Type B pancreatic cell (in vitro differentiated cells): ENCODE data around the gene ZNF547. TPM values are rescaled to one million over a fixed set of nuclear protein-coding genes. Genes with fewer than 3 reads are reported as not detected.
A peak's percentile ranks its signal among the peaks of the same experiment; 100 is the strongest.

Source experiments
- DNase-seq: peaks from one replicate; pipeline ENCODE4 v3.0.0; 2021; ENCODE audit warnings: mixed read lengths; ENCODE audit not compliant: unreplicated experiment; ENCODE audit errors: extremely low spot score
- H3K27ac Mint-ChIP-seq: 2 replicates; pipeline ENCODE4 v1.8.0; 2021; ENCODE audit warnings: mild to moderate bottlenecking, mixed read lengths
- H3K27me3 Mint-ChIP-seq: 2 replicates; pipeline ENCODE4 v1.8.0; 2021; ENCODE audit warnings: mixed read lengths
- H3K36me3 Mint-ChIP-seq: 2 replicates; pipeline ENCODE4 v1.8.0; 2021; ENCODE audit warnings: mixed read lengths
- H3K4me1 Mint-ChIP-seq: one replicate; pipeline ENCODE4 v1.8.0; 2021; ENCODE audit warnings: mixed read lengths; ENCODE audit not compliant: unreplicated experiment
- H3K4me3 Mint-ChIP-seq: 2 replicates; pipeline ENCODE4 v1.8.0; 2021; ENCODE audit warnings: mild to moderate bottlenecking, mixed read lengths
- H3K9me3 Mint-ChIP-seq: 2 replicates; pipeline ENCODE4 v1.8.0; 2021; ENCODE audit warnings: mixed read lengths
- CTCF ChIP-seq: fragments of 200-600 bp; sonication (generic); conservative IDR thresholded peaks from 2 replicates; pipeline ENCODE4 v1.5.0; 2021; ENCODE audit warnings: antibody characterized with exemption, mild to moderate bottlenecking
- total RNA-seq: library from RNA; stranded (reverse); gene quantifications from 2 replicates; pipeline ENCODE4 v1.2.1, GENCODE V29; 2021; ENCODE audit warnings: low replicate concordance

ZNF547 gene
- total RNA-seq, 1 donor from 2014 or later = 4.9 TPM

GRCh38 chr19:57321116-57321515, 42.2 kb upstream of the ZNF547 start:
- Mint-ChIP-seq H3K27ac (peak overlapping the region; percentile 97), H3K36me3 (peaks cover 9% of the 10 kb centered on the region), H3K4me3 (peak overlapping the region; percentile 89), H3K9me3 (no peaks in the 10 kb centered on the region), H3K27me3 (peaks cover 15% of the 10 kb centered on the region), H3K4me1 (peaks cover 17% of the 10 kb centered on the region)
- no peak for DNase-seq
- no peak for TF ChIP-seq CTCF

- TF ChIP-seq CTCF = no peak
- H3K36me3 Mint-ChIP-seq = peaks cover 9% of the 10 kb centered on the region
- H3K27ac Mint-ChIP-seq = peak overlapping the region; percentile 97
- DNase-seq = no peak
- peak overlapping the region; percentile 89 for H3K4me3 Mint-ChIP-seq
- no peaks in the 10 kb centered on the region for H3K9me3 Mint-ChIP-seq
- peaks cover 10% of the 10 kb centered on the region for H3K27me3 Mint-ChIP-seq
- H3K4me1 Mint-ChIP-seq = peaks cover 17% of the 10 kb centered on the region
Measured at GRCh38 chr19:57321751-57322150, 41.6 kb upstream of the ZNF547 start.

- H3K36me3 Mint-ChIP-seq = peaks cover 35% of the 10 kb centered on the region
- H3K27ac Mint-ChIP-seq = no peak overlapping the region
Measured at GRCh38 chr19:57324992-57325391, 38.4 kb upstream of the ZNF547 start.

GRCh38 chr19:57327993-57328392, 35.4 kb upstream of the ZNF547 start:
- Mint-ChIP-seq H3K36me3 (peaks cover 35% of the 10 kb centered on the region), H3K4me1 (no peaks in the 10 kb centered on the region), H3K4me3 (no peak overlapping the region), H3K27me3 (no peaks in the 10 kb centered on the region), H3K27ac (no peak overlapping the region), H3K9me3 (no peaks in the 10 kb centered on the region)
- TF ChIP-seq CTCF = no peak
- no peak for DNase-seq

More at GRCh38 chr19:57324992-57325391, 38.4 kb upstream of the ZNF547 start:
- Mint-ChIP-seq H3K9me3 (no peaks in the 10 kb centered on the region), H3K4me3 (no peak overlapping the region), H3K27me3 (no peaks in the 10 kb centered on the region), H3K4me1 (peaks cover 14% of the 10 kb centered on the region)
- TF ChIP-seq CTCF = no peak
- no peak for DNase-seq

GRCh38 chr19:57334191-57334590, 29.2 kb upstream of the ZNF547 start:
- Mint-ChIP-seq H3K4me3 (peak overlapping the region; percentile 50), H3K9me3 (peaks cover 3% of the 10 kb centered on the region), H3K27me3 (no peaks in the 10 kb centered on the region), H3K27ac (peak overlapping the region; percentile 71), H3K36me3 (peaks cover 9% of the 10 kb centered on the region), H3K4me1 (peaks cover 5% of the 10 kb centered on the region)
- TF ChIP-seq CTCF = no peak
- DNase-seq = no peak

GRCh38 chr19:57338877-57339276, 24.5 kb upstream of the ZNF547 start:
- Mint-ChIP-seq H3K4me1 (peaks cover 5% of the 10 kb centered on the region), H3K36me3 (peaks cover 3% of the 10 kb centered on the region), H3K27me3 (peaks cover 5% of the 10 kb centered on the region), H3K27ac (no peak overlapping the region), H3K4me3 (no peak overlapping the region), H3K9me3 (peaks cover 3% of the 10 kb centered on the region)
- no peak for TF ChIP-seq CTCF
- DNase-seq = no peak
